Skeletal muscle tissue (tissue), 4 donors: ENCODE results near the gene TMEM116. TPM values are rescaled to one million over a fixed set of nuclear protein-coding genes. Genes with fewer than 3 reads are reported as not detected.
"Not testable (repeated sequence)": the region's sequence is repeated elsewhere in the genome, so short reads cannot be mapped to it uniquely, and the experiment has no call there.

ENCODE experiments used
- H3K27ac ChIP-seq: one replicate; pipeline ENCODE4 v1.7.0; 2013; ENCODE audit warnings: mild to moderate bottlenecking, low read depth, low read length, inconsistent platforms
- H3K27me3 ChIP-seq, 3 donors: one replicate each; pipeline ENCODE4 v1.7.0; 2013; ENCODE audit warnings: low read length in 3 of 3; ENCODE audit not compliant: control insufficient read depth in 3 of 3, insufficient read depth in 3 of 3
- H3K36me3 ChIP-seq, 3 donors: one replicate each; pipeline ENCODE4 v1.7.0; 2013; ENCODE audit warnings: low read length in 3 of 3; ENCODE audit not compliant: control insufficient read depth in 3 of 3, insufficient read depth in 3 of 3
- H3K4me1 ChIP-seq, 3 donors: one replicate each; pipeline ENCODE4 v1.7.0; 2013; ENCODE audit warnings: low read length in 3 of 3, mild to moderate bottlenecking in 3 of 3; ENCODE audit not compliant: control insufficient read depth in 3 of 3, insufficient read depth in 3 of 3
- H3K4me3 ChIP-seq, 3 donors: one replicate each; pipeline ENCODE4 v1.7.0; 2013; ENCODE audit warnings: low read length in 3 of 3
- H3K9ac ChIP-seq, 3 donors: one replicate each; pipeline ENCODE4 v1.7.0; 2013; ENCODE audit warnings: low read length in 3 of 3, mild to moderate bottlenecking in 3 of 3, moderate library complexity in 2 of 3, low read depth in 1 of 3
- H3K9me3 ChIP-seq, 3 donors: one replicate each; pipeline ENCODE4 v1.7.0; 2013; ENCODE audit warnings: low read length in 3 of 3; ENCODE audit not compliant: control insufficient read depth in 3 of 3
- total RNA-seq: library from RNA; depleted of rRNA; stranded (reverse); fragments of >200 nt; gene quantifications from one replicate; pipeline ENCODE4 v1.2.3, GENCODE V29; 2014
- donor health status: Osteomylitis.

TMEM116 gene
- total RNA-seq, 1 donor from 2014 or later = 37.6 TPM

DNA sequence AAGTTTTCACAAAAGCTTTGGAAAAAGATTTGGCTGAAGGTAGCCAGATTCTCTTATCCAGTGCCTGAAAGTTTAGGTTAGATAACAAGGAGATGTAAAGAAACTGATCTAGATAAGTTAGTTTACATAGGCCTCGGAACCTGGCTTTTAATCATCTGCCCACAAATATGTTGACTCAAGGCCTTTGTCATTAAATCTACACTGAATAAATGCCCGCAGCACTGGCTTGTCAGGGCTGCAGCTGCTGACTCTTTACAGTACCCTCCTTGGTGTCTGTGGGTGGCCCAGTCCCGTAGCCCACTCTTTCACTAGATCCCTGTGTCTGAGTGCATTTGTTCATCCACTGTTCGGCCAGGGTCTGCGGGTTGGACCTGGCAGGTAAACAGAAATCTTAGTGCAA is 58.0 kb downstream of the TMEM116 start:
- no peaks in the 10 kb centered on the region for H3K27me3 ChIP-seq
- no peaks in the 10 kb centered on the region for H3K4me1 ChIP-seq
- peaks cover 0 to 2% (median 0%) of the 10 kb centered on the region in 3 donors for H3K36me3 ChIP-seq
- no peak overlapping the region for H3K4me3 ChIP-seq
- H3K9me3 ChIP-seq = no peaks in the 10 kb centered on the region
- H3K27ac ChIP-seq = no peak overlapping the region
- no peak overlapping the region for H3K9ac ChIP-seq

DNA sequence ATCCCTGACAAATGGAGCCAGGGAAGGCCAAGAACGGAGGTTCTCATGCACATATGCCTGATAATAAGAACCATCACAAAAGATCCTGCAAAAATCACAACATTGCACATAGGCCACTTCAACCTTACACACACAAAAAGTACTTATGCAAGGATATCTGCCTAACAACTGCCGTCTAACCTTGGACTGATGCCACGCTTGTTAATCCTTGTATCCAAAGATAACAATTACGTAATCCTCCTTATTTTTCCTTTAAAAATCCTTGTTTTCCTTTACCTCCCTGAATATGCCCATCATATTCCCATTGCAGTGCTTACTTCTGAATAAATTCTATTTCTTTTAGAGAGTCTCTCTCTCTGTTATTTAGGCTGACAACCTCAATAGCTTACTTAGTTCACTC is 59.5 kb downstream of the TMEM116 start:
- H3K4me3 ChIP-seq = no peak overlapping the region
- H3K4me1 ChIP-seq = no peaks in the 10 kb centered on the region
- peaks cover 0 to 2% (median 0%) of the 10 kb centered on the region in 3 donors for H3K36me3 ChIP-seq
- no peak overlapping the region for H3K27ac ChIP-seq
- H3K9me3 ChIP-seq = no peaks in the 10 kb centered on the region
- H3K9ac ChIP-seq = no peak overlapping the region
- no peaks in the 10 kb centered on the region for H3K27me3 ChIP-seq

DNA sequence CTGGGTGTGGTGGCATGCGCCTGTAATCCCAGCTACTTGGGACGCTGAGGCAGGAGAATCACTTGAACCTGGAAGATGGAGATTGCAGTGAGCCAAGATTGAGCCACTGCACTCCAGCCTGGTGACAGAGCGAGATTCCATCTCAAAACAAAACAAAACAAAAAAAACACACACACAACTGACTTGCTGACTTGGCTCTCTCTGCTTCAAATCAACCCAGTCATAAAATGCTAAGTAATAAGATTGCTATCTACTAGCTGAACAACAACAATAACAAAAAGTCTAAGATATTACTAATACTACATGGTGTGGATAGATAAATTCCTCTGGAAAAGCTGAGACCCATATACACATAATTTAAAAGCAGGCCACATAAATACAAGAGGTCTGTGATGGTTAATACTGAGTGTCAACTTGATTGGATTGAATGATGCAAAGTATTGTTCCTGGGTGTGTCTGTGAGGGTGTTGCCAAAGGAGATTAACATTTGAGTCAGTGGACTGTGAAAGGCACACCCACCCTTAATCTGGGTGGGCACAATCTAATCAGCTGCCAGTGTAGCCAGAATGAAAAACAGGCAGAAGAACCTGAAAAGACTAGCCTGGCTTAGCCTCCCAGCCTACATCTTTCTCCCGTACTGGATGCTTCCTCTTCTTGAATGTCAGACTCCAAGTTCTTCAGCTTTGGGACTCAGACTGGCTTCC is 60.7 kb downstream of the TMEM116 start:
- H3K9me3 ChIP-seq, H3K4me1 ChIP-seq, H3K36me3 ChIP-seq, H3K27me3 ChIP-seq, H3K9ac ChIP-seq, H3K27ac ChIP-seq, H3K4me3 ChIP-seq: not testable (repeated sequence)

DNA sequence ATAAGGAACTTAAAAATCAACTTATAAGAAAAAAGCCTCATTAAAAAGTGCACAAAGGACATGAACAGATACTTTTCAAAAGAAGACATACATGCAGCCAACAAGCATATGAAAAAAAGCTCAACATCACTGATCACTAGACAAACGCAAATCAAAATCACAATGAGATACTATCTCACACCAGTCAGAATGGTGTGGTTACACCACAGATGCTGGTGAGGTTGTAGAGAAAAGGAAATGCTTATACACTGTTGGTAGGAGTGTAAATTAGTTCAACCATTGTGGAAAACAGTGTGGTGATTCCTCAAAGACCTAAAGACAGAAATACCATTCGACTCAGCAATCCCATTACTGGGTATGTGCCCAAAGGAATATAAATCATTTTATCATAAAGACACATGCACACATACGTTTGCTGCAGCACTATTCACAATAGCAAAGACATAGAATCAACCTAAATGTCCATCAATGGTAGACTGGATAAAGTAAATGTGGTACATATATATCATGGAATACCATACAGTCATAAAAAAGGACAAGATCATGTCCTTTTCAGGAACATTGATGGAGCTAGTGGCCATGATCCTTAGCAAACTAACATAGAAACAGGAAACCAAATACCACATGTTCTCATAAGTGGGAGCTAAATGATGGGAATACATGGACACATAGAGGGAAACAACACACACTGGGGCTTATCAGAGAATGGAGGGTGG is 61.8 kb downstream of the TMEM116 start:
- not testable (repeated sequence) for H3K4me1 ChIP-seq, H3K4me3 ChIP-seq, H3K27me3 ChIP-seq, H3K9me3 ChIP-seq, H3K27ac ChIP-seq, H3K36me3 ChIP-seq, H3K9ac ChIP-seq

DNA sequence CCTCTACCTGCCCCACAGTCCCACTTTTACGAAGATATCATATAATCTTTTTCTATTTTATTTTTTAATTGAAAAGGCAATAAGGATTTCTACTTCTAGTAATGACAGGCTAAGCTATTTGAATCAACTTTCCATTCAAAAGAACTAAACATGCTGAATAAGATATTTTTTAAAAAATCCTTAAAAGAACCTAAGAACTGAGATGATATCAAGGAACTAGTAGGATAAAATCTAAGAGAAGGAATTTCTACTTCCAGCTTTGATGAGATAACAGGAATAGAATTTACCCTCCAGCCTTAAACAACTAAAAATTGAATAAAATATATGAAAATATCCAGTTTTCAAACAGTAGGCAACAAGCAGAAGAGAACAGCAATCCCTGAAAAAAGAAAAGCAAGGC is 69.0 kb downstream of the TMEM116 start:
- H3K9ac ChIP-seq = no peak overlapping the region
- H3K36me3 ChIP-seq = no peaks in the 10 kb centered on the region
- no peaks in the 10 kb centered on the region for H3K9me3 ChIP-seq
- H3K27me3 ChIP-seq = no peaks in the 10 kb centered on the region
- peaks cover 0 to 5% (median 4%) of the 10 kb centered on the region in 3 donors for H3K4me1 ChIP-seq
- no peak overlapping the region for H3K4me3 ChIP-seq
- no peak overlapping the region for H3K27ac ChIP-seq

DNA sequence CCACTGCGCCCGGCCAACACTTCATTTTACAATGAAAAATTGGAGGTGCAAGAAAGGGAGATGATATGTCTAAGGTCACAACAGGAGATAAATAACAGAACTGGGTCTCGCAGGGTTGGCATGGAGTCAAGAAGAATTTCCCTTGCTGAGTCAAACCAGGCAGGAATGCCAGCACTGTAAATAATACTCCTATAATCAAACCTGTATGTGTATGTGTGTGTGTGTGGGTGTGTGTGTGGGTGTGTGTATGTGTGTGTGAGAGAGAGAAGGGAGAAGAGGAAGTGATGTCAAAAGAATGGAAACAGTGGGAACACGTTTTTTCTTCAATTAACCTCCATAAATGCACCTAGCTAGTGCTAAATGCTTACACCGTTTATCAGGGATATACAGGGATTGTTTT is 70.4 kb downstream of the TMEM116 start:
- H3K27ac ChIP-seq = no peak overlapping the region
- H3K9me3 ChIP-seq = no peaks in the 10 kb centered on the region
- no peak overlapping the region for H3K9ac ChIP-seq
- H3K27me3 ChIP-seq = no peaks in the 10 kb centered on the region
- no peak overlapping the region for H3K4me3 ChIP-seq
- H3K36me3 ChIP-seq = no peaks in the 10 kb centered on the region
- peaks cover 4 to 13% (median 6%) of the 10 kb centered on the region in 3 donors for H3K4me1 ChIP-seq

DNA sequence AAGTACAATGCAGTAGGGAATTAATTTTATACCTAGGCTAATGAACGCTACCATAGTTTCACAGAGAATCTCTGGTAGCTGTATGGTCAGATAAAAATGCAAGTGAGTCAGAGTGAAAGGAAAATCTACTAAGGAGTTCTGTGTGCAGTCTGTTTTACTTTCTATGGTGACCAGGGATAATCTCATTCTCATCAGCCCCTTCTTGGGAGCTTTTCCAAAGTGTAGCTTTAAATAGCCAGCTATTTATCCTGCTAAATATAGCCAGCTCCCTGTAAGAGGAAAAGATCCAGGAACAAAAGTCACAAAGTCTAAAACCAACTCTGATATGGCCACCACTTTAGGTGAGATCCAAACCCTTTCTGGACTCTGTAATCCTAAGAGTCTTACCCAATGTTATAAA is 75.5 kb downstream of the TMEM116 start:
- H3K9me3 ChIP-seq = no peaks in the 10 kb centered on the region
- H3K4me3 ChIP-seq = peak overlapping the region; percentile 6 to 48 (median 9)
- H3K36me3 ChIP-seq = peaks cover 0 to 2% (median 0%) of the 10 kb centered on the region in 3 donors
- peaks cover 11 to 27% (median 13%) of the 10 kb centered on the region in 3 donors for H3K4me1 ChIP-seq
- H3K27ac ChIP-seq = peak overlapping the region; percentile 89
- no peaks in the 10 kb centered on the region for H3K27me3 ChIP-seq
- H3K9ac ChIP-seq = peak overlapping the region in 2 of 3 donors; percentile 12 to 33

DNA sequence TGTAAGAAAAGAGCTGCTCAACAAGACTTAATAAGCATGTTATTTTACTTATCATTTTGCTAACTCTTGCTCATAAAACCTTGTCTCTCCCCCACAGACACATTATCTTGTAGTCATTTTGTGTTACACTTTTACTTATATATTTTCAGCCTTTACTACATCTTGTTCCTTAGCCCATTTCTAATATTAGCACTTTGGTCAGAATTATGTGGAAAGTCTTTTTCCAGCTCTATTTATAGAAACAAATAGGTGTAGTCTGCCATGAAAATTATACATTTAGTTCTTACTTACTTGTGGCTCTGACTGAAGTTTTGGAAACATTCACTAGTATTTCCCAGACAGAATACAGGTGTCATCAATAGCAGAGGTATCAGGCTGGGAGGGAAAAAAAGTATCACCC is 76.1 kb downstream of the TMEM116 start:
- Histone ChIP-seq H3K4me3 (peak overlapping the region in 1 of 3 donors; percentile 48), H3K27ac (peak overlapping the region; percentile 89)

DNA sequence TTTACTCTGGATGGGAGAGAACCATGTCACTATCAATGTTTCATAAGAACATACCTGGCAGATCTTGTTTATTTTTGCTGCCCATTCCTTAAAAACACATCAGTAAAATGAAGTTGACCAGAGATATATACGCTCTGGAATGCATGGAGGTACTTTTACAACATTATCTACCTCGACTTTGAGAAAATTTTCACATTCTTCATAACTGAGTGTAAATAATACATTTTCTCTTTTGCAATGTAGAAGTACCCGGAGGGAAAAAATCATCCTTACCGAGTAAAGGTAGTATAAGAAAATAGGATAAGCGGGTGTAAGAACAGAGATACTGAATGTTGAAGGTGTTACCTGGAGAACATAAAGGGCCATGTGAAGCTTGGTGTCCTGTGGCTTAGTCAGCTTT is 80.7 kb downstream of the TMEM116 start:
- H3K9ac ChIP-seq = no peak overlapping the region

More for the DNA sequence above, 76.1 kb downstream of the TMEM116 start:
- H3K27me3 ChIP-seq = no peaks in the 10 kb centered on the region
- H3K9ac ChIP-seq = peak overlapping the region in 1 of 3 donors; percentile 33
- no peaks in the 10 kb centered on the region for H3K9me3 ChIP-seq
- peaks cover 11 to 26% (median 13%) of the 10 kb centered on the region in 3 donors for H3K4me1 ChIP-seq
- H3K36me3 ChIP-seq = peaks cover 0 to 6% (median 0%) of the 10 kb centered on the region in 3 donors

DNA sequence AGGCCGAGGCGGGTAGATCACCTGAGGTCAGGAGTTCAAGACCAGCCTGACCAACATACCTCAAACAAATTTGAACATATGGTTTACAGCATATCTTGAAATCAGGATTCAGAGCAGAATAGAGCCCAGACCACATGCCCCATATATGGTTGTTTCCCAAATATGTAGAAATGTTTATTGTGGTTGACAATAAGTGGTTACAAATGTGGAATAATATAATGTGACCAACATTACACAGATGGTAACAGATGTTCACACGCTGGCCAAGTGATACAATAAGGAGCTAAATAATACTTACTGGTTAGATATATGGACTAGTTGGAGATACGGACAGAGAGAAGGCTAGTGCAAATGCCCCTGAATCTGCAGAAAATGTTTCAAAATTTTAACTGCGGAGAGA is 85.6 kb downstream of the TMEM116 start:
- no peak overlapping the region for H3K27ac ChIP-seq
- H3K36me3 ChIP-seq = peaks cover 0 to 3% (median 2%) of the 10 kb centered on the region in 3 donors
- H3K9me3 ChIP-seq = no peaks in the 10 kb centered on the region
- H3K4me3 ChIP-seq = no peak overlapping the region
- H3K27me3 ChIP-seq = no peaks in the 10 kb centered on the region
- no peaks in the 10 kb centered on the region for H3K4me1 ChIP-seq
- no peak overlapping the region for H3K9ac ChIP-seq

More for the DNA sequence above, 80.7 kb downstream of the TMEM116 start:
- Histone ChIP-seq H3K9me3 (no peaks in the 10 kb centered on the region), H3K4me1 (peaks cover 3 to 17% (median 13%) of the 10 kb centered on the region in 3 donors), H3K36me3 (peaks cover 0 to 6% (median 2%) of the 10 kb centered on the region in 3 donors), H3K27me3 (no peaks in the 10 kb centered on the region), H3K27ac (no peak overlapping the region), H3K4me3 (no peak overlapping the region)
